ENCODE measurements around the gene AK4.
"Not testable (repeated sequence)": the region's sequence is repeated elsewhere in the genome, so short reads cannot be mapped to it uniquely, and the experiment has no call there.

Gene AK4

DNA sequence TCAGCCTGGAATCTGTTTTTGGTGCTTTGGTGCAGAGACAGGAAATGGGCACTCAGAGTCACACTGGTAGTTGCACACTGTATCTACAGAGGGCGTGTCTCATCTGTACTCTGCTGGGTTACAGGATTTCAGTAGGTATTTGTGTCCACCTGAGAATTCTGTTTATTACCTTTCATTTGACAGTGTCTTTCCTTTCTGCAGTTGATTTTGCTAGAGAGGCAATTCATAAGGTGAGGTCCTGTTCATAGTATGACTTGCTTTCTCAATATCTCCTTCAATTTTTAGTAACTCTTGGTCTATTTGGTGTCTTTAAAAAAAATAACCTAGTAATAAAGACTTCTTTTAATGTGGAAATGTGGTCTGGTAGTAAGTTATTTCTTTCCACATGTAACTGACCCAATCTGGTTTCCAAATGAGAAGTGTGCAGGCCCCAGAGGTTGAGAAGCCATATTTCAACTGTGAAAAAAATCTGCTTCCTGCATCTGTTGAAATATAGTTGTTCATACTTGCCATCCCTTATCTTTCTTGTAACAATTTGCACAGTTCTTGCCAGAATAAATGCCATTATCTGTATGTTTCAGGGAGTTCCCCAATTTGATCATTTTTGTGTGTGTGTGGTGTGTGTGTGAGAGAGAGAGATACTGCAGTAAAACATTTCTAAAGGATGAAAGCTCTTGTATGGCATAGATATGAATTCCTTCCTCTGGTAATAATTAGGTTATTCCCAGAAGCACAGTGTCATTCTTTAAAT, 82.9 kb downstream of the AK4 start:
- H3K4me3 ChIP-seq (ENCODE audit: low read depth, low read length), result no peak overlapping the region
- peaks cover 10% of the 10 kb centered on the region for H3K4me1 ChIP-seq (ENCODE audit: control insufficient read depth, insufficient read depth, low read length, unreplicated experiment)
- peaks cover 9% of the 10 kb centered on the region; the same call in 1 of the 2 replicates for H3K36me3 ChIP-seq (ENCODE audit: insufficient read depth, low read length)
- no peak overlapping the region for H2AFZ ChIP-seq (ENCODE audit: low read length, unreplicated experiment)
- H3K79me2 ChIP-seq (ENCODE audit: control insufficient read depth, insufficient read depth, low read length, unreplicated experiment), result no peaks in the 10 kb centered on the region
- H3K27ac ChIP-seq (ENCODE audit: low read depth, low read length), result no peak overlapping the region
- no peaks in the 10 kb centered on the region for H3K27me3 ChIP-seq (ENCODE audit: insufficient read depth, low read length)

DNA sequence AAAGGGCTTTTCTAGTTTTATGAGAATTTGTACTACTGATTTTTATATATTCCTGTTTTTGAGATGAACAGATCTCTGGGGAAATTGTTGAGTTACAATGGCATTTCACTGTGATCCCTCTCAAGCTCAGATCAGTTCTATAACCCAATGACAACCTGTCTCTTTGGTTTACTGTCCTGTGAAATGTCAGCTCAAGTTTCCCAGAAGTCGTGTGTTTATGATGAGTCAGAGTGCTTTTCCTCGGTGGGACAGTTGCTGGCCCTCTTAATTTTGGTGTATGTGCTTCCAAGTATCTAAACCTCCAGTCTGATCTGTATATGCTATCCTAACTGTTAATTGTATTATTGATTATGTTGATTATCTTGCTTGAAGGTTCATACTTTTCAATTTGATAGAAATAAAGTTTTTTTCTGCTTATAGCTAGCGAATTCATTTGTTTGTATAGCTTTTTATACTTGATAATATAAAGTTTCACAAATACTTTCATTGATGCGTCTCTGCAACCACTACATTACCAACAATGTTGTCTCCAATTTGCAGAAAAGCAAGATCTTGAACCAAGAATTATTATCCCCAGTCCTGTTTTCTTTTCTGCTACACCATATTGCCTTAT, 83.8 kb downstream of the AK4 start:
- H3K27me3 ChIP-seq (ENCODE audit: insufficient read depth, low read length), result no peaks in the 10 kb centered on the region
- no peak overlapping the region for H3K27ac ChIP-seq (ENCODE audit: low read depth, low read length)
- peaks cover 9% of the 10 kb centered on the region; the same call in 1 of the 2 replicates for H3K36me3 ChIP-seq (ENCODE audit: insufficient read depth, low read length)
- H3K4me1 ChIP-seq (ENCODE audit: control insufficient read depth, insufficient read depth, low read length, unreplicated experiment), result peaks cover 10% of the 10 kb centered on the region
- H3K79me2 ChIP-seq (ENCODE audit: control insufficient read depth, insufficient read depth, low read length, unreplicated experiment), result no peaks in the 10 kb centered on the region
- no peak overlapping the region for H2AFZ ChIP-seq (ENCODE audit: low read length, unreplicated experiment)
- H3K4me3 ChIP-seq (ENCODE audit: low read depth, low read length), result no peak overlapping the region

DNA sequence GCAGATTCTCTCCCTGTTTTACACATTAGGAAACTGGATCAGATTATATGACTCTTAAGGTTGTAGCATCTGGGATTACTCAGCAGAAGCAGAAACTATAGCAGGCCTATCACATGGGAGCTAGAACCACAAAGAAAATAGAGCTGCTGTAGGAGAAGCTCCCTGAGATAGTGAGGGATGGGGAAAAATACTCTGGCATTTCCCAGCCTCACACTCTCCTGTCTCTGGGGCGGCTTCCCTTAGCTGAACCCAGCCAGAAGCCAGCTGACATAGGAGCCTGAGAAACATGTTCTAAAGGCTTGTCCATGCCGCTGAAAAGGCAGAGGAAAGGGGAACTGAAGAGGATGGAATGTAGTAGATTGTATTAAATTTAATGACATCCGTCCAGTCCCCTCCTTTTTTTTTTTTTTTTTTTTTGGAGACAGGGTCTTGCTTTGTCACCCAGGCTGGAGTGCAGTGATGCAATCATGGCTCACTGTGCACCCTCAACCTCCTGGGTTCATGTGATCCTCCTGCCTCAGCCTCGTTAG, 84.5 kb downstream of the AK4 start:
- peaks cover 9% of the 10 kb centered on the region; the same call in 1 of the 2 replicates for H3K36me3 ChIP-seq (ENCODE audit: insufficient read depth, low read length)
- no peak overlapping the region for H2AFZ ChIP-seq (ENCODE audit: low read length, unreplicated experiment)
- H3K4me3 ChIP-seq (ENCODE audit: low read depth, low read length), result no peak overlapping the region
- H3K4me1 ChIP-seq (ENCODE audit: control insufficient read depth, insufficient read depth, low read length, unreplicated experiment), result peaks cover 10% of the 10 kb centered on the region
- H3K27me3 ChIP-seq (ENCODE audit: insufficient read depth, low read length), result no peaks in the 10 kb centered on the region
- H3K79me2 ChIP-seq (ENCODE audit: control insufficient read depth, insufficient read depth, low read length, unreplicated experiment), result no peaks in the 10 kb centered on the region
- no peak overlapping the region for H3K27ac ChIP-seq (ENCODE audit: low read depth, low read length)

DNA sequence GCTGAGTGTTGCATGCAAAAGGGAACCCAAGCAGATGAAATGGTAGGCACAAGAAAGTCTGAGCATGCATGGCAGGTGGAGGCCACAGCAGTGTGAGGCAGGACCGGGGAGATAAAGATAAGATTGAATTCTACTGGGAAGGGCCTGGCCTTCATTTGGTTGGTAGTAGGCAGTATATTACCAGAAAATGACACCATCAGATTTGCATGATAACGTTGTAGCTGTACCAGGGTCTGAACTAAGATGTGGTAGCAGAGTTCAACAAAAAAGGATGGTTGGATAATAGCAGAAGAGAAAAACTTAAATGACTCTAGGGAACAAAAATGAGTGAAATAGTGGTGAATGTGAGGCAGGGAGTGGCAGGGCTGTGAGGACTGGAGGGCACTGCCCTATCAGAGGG, 85.8 kb downstream of the AK4 start:
- H3K27me3 ChIP-seq (ENCODE audit: insufficient read depth, low read length), result no peaks in the 10 kb centered on the region
- H3K4me3 ChIP-seq (ENCODE audit: low read depth, low read length), result no peak overlapping the region
- H3K79me2 ChIP-seq (ENCODE audit: control insufficient read depth, insufficient read depth, low read length, unreplicated experiment), result no peaks in the 10 kb centered on the region
- H2AFZ ChIP-seq (ENCODE audit: low read length, unreplicated experiment), result no peak overlapping the region
- H3K4me1 ChIP-seq (ENCODE audit: control insufficient read depth, insufficient read depth, low read length, unreplicated experiment), result peaks cover 10% of the 10 kb centered on the region
- H3K36me3 ChIP-seq (ENCODE audit: insufficient read depth, low read length), result peaks cover 9% of the 10 kb centered on the region; the same call in 1 of the 2 replicates
- H3K27ac ChIP-seq (ENCODE audit: low read depth, low read length), result no peak overlapping the region

DNA sequence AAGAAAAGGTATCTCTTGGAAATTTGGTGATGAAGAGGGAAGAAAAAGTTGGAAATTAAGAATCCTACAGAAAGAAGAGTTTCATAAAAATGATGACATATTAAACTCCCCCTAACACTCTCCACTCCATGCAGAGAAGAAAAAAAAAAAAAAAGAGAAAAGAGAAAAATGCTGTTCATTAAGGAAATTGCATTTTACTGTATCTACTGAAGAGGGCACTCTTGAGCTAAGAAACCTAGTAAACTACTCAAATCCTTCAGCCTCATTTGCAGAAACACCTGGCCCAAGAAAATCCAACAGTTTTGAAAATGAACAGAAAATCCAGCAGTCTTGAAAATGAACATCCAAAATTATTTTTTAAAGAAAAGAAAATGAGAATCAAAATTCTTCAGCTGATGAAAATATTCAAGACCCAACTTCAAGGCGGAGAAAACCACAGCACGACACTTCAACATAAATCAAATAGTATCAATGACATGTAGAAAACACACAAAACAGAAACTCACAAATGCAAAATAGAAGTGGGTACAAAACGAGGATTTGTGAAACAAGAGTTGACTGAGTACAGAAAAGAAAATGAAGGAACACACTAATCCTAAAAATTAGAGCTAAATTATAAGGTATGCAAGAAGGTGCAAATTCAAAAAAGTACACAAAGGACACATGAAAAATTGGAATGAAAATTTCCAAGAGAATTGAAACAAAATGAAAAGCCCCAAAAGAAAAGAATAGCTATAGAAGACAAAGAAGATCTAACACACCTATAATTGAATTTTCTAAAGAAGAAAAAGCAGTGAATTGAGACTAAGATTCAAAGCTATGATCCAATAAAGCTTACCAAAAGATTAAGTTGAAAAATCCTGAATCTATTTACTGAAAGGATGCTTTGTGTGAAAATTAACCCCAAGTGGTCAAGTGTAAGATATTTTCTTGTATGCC, 88.1 kb downstream of the AK4 start:
- Histone ChIP-seq H3K27ac (ENCODE audit: low read depth, low read length) (no peak overlapping the region), H2AFZ (ENCODE audit: low read length, unreplicated experiment) (no peak overlapping the region)

DNA sequence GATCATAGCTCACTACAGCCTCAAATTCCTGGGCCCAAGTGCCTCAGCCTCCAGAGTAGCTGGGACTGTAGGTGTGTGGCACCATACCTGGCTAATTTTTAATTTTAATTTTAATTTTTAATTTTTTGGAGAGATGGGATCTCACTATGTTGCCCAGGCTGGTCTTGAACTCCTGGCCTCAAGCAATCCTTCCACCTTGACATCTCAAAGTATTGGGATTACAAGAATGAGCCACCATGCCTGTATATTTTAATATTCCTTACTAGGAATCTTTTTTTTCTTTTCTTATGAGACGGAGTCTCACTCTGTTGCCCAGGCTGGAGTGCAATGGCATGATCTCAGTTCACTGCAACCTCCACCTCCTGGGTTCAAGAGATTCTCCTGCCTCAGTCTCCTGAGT, 89.1 kb downstream of the AK4 start:
- not testable (repeated sequence) for H3K27ac ChIP-seq (ENCODE audit: low read depth, low read length); H2AFZ ChIP-seq (ENCODE audit: low read length, unreplicated experiment); H3K27me3 ChIP-seq (ENCODE audit: insufficient read depth, low read length); H3K79me2 ChIP-seq (ENCODE audit: control insufficient read depth, insufficient read depth, low read length, unreplicated experiment); H3K4me1 ChIP-seq (ENCODE audit: control insufficient read depth, insufficient read depth, low read length, unreplicated experiment); H3K4me3 ChIP-seq (ENCODE audit: low read depth, low read length); H3K36me3 ChIP-seq (ENCODE audit: insufficient read depth, low read length)

More for the DNA sequence above, 88.1 kb downstream of the AK4 start:
- Histone ChIP-seq H3K79me2 (ENCODE audit: control insufficient read depth, insufficient read depth, low read length, unreplicated experiment) (no peaks in the 10 kb centered on the region), H3K4me3 (ENCODE audit: low read depth, low read length) (no peak overlapping the region), H3K4me1 (ENCODE audit: control insufficient read depth, insufficient read depth, low read length, unreplicated experiment) (peaks cover 3% of the 10 kb centered on the region), H3K36me3 (ENCODE audit: insufficient read depth, low read length) (no peaks in the 10 kb centered on the region), H3K27me3 (ENCODE audit: insufficient read depth, low read length) (no peaks in the 10 kb centered on the region)

DNA sequence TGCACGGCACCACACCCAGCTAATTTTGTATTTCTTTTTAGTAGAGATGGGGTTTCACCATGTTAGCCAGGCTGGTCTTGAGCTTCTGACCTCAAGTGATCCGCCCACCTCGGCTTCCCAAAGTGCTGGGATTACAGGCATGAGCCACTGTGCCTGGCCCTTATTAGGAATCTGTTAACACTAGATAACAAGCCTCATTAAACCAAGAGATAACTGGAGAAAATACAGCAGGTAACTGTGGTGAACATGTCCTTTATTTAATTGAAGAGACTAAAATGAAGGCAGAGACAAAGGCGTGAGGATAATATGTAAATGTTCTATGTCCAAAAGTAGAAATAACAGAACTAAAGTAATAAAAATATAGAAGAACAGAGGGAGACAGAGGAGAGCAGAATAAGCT, 89.5 kb downstream of the AK4 start:
- H3K36me3 ChIP-seq (ENCODE audit: insufficient read depth, low read length), result no peaks in the 10 kb centered on the region
- no peaks in the 10 kb centered on the region for H3K79me2 ChIP-seq (ENCODE audit: control insufficient read depth, insufficient read depth, low read length, unreplicated experiment)
- H3K4me3 ChIP-seq (ENCODE audit: low read depth, low read length), result no peak overlapping the region
- H3K27ac ChIP-seq (ENCODE audit: low read depth, low read length), result no peak overlapping the region
- no peak overlapping the region for H2AFZ ChIP-seq (ENCODE audit: low read length, unreplicated experiment)
- H3K27me3 ChIP-seq (ENCODE audit: insufficient read depth, low read length), result no peaks in the 10 kb centered on the region
- H3K4me1 ChIP-seq (ENCODE audit: control insufficient read depth, insufficient read depth, low read length, unreplicated experiment), result no peaks in the 10 kb centered on the region

DNA sequence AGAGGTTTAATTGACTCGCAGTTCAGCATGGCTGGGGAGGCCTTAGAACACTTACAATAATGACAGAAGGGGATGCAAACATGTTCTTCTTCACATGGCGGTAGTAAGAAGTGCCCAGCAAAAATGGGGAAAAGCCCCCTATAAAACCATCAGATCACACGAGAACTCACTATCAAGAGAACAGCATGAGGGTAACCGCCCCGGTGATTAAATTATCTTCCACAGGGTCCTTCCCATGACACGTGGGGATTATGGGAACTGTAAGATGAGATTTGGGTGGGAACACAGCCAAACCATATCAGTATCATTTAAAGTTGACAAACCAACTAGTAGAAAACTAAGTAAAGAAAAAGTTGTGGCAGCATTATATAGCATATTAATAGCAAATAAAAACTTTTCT, 90.0 kb downstream of the AK4 start:
- Histone ChIP-seq H3K27ac (ENCODE audit: low read depth, low read length) (no peak overlapping the region), H3K27me3 (ENCODE audit: insufficient read depth, low read length) (no peaks in the 10 kb centered on the region), H3K36me3 (ENCODE audit: insufficient read depth, low read length) (no peaks in the 10 kb centered on the region), H3K4me3 (ENCODE audit: low read depth, low read length) (no peak overlapping the region), H3K4me1 (ENCODE audit: control insufficient read depth, insufficient read depth, low read length, unreplicated experiment) (no peaks in the 10 kb centered on the region), H2AFZ (ENCODE audit: low read length, unreplicated experiment) (no peak overlapping the region), H3K79me2 (ENCODE audit: control insufficient read depth, insufficient read depth, low read length, unreplicated experiment) (no peaks in the 10 kb centered on the region)

DNA sequence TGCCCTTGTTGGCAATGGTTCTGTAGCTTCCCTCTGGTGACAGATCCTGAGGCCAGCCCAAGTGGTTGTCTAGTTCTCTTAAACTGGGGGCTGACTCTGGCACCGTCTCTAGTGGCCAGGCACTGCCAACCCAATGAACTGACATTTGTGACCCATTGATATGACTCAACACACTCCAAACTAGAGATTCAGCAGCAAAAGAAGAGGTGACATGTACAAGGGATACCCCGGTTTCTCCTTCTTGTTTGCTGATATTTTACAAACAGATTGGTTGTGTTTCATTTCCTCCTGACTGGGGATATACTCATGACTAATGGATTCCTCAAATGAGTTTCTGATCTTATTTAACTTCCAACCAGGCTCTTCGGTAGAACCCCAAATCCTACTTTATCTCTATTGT, 95.5 kb downstream of the AK4 start:
- H3K79me2 ChIP-seq (ENCODE audit: control insufficient read depth, insufficient read depth, low read length, unreplicated experiment), result no peaks in the 10 kb centered on the region
- H3K4me3 ChIP-seq (ENCODE audit: low read depth, low read length), result no peak overlapping the region
- H3K27me3 ChIP-seq (ENCODE audit: insufficient read depth, low read length), result no peaks in the 10 kb centered on the region
- H3K27ac ChIP-seq (ENCODE audit: low read depth, low read length), result no peak overlapping the region
- H3K4me1 ChIP-seq (ENCODE audit: control insufficient read depth, insufficient read depth, low read length, unreplicated experiment), result no peaks in the 10 kb centered on the region
- no peak overlapping the region for H2AFZ ChIP-seq (ENCODE audit: low read length, unreplicated experiment)
- no peaks in the 10 kb centered on the region for H3K36me3 ChIP-seq (ENCODE audit: insufficient read depth, low read length)

DNA sequence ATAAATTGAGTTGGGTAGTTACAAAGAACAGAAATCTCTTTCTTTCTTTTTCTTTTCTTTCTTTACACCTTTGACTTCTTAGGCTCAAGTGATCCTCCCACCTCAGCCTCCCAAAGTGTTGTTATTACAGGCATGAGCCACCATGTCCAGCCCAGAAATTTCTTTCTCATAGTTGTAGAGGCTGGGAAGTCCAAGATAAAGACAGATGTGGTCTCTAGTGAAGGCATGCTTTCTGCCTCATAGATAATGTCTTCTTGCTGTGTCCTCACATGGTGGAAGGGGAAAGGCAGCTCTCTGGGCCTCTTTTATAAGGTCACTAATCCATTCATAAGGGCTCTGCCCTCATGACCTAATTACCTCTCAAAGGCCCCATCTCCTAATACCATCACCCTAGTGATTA, 97.3 kb downstream of the AK4 start:
- Histone ChIP-seq H3K27ac (ENCODE audit: low read depth, low read length) (no peak overlapping the region), H3K4me1 (ENCODE audit: control insufficient read depth, insufficient read depth, low read length, unreplicated experiment) (no peaks in the 10 kb centered on the region), H3K27me3 (ENCODE audit: insufficient read depth, low read length) (no peaks in the 10 kb centered on the region), H2AFZ (ENCODE audit: low read length, unreplicated experiment) (no peak overlapping the region), H3K79me2 (ENCODE audit: control insufficient read depth, insufficient read depth, low read length, unreplicated experiment) (no peaks in the 10 kb centered on the region), H3K36me3 (ENCODE audit: insufficient read depth, low read length) (no peaks in the 10 kb centered on the region), H3K4me3 (ENCODE audit: low read depth, low read length) (no peak overlapping the region)
